Stimulated activated CD4-positive, alpha-beta T cell treated with anti-CD3 and anti-CD28 coated beads, Interleukin-15, amount 100 ng/mL, for 1 hour (primary cell): ENCODE data around the gene SPTLC1.

ENCODE experiments used
- DNase-seq, 2 donors: peaks; one replicate each; pipeline ENCODE4 v3.0.0-alpha.2; 2020; ENCODE audit warnings: low read depth in 1 of 2, low spot score in 1 of 2

Gene SPTLC1

DNA sequence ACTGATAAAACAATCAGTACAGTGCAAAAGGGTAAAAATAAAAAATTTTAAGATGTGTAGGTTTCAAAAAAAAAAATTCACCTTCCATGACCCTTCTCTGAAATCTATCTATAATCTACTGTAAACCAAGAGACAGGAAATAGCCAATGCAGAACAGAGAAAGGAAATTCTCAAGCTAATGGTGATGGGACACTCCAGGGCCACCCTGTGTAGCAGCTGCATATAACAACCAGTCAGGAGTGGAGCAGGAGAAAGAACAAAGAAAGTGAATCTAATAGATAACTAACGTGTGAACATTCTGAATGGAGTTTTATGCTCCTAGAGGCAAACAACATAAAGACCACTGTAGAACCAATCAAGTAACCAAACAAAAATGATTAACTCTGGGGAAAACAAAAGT lies 16.6 kb downstream of the SPTLC1 start:
- no peak for DNase-seq

DNA sequence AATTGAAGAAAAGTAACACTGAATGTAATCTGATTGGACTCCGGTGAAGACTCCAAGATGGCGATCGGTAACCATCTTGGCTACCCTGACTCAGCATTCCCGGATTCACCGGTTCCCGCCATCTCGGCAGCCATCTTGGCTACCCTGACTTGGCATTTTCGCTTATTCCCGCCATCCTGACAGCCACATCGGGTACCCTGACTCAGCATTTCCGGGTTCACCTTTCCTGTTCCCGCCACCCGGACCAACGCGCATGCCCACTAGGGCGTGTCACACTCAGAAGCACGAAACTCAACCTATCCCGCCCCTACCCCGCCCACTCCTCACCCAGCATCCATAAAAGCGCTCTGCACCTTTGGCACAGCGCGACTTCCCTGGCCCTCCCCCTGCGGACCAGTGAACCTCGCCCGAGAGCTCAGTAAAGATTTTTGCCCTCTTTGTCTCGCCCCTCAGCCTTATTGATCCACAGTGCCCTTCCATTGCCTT lies 17.2 kb downstream of the SPTLC1 start:
- peak in 1 of 2 donors; percentile 14 for DNase-seq

DNA sequence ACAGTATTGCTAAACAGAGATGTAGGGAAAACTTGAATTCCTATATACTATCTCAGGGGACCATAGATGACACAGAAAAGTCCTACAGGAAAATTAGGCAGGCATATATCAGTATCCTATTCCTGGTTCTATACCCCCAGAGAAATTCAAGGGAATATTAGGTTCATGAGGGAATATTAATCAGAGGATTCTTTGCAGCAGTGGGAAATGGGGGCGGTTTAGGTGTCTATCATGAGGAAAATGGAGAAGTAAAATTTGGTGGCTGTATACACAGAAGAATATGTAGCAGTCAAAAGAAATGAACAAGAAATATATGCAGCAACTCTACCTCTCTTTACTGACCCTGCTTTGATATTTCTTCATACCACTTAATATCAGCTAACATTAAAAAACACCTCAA lies 20.0 kb downstream of the SPTLC1 start:
- no peak for DNase-seq

GRCh38 chr9:92094655-92095054 lies 20.6 kb downstream of the SPTLC1 start:
- DNase-seq, result no peak

GRCh38 chr9:92077888-92078287 lies 37.3 kb downstream of the SPTLC1 start:
- DNase-seq, result no peak

DNA sequence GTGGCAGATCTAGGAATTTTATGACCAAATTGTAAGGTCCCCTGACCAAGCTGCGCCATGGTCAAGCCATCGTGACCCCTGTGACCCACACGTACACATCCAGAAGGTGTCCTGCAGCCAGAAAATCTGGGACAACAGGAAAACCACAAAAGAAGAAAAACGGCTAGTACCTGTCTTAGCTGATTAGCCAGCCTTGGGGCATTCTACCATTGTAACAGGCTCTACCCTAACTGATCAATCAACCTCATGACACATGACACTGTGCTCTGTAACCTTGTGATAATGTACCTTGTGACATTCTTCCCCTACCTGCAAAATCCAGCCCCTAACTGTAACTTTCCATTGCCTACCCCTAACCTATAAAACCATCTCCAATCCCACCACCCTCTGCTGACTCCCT lies 43.6 kb downstream of the SPTLC1 start:
- no peak for DNase-seq

DNA sequence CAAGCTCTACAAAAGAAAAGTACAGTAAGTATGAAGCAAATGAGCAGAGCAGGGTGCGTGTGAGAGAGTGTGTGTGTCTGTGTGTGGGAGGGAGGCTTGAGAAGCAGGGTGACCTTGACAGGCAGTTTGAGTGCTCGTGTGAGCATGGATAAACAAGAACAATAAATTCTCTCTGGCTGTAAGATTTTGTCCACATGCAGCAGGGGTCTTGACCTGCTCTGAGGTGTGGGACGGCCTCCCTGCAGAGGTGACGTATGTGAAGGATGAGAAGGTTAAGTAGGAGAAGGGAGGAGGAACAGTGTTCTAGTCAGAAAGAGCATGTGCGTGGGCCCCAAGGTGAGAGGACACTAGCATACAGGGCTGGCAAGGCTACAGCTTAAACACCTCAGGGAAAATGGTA lies 49.0 kb downstream of the SPTLC1 start:
- DNase-seq, result no peak

DNA sequence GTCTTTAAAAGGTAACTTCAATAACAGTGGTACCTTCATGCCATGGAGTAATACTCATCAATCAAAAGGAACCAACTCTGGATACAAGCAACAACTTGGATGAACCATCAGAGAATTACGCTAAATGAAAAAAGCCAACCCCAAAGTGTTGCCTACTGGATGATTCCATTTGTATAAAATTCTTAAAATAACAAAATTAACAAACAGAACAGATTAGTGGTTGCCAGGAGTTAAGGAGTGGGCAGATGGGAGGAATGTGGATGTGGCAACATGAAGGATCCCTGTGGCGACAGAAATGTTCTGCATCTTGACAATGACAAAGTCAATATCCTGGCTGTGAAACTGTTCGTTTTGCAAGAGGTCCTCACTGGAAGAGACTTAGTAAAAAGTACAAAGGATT lies 50.5 kb downstream of the SPTLC1 start:
- DNase-seq, result no peak

DNA sequence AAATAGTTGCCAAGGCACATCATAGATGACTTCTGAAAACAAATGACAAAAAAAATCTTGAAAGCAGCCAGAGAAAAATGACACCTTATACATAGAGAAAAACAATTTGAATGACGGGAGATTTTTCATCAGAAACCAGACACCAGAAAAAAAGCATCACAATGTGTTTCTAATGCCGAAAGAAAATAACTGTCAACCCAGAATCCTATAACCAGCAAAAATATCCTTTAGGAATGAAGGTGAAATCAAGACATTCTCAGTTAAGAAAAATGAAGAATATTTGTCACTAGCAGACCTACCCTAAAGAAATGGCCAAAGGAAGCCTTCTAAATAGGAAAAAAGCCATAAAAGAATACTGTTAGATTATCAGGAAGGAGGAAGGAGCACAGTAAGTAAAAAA lies 54.0 kb downstream of the SPTLC1 start:
- DNase-seq, result no peak

DNA sequence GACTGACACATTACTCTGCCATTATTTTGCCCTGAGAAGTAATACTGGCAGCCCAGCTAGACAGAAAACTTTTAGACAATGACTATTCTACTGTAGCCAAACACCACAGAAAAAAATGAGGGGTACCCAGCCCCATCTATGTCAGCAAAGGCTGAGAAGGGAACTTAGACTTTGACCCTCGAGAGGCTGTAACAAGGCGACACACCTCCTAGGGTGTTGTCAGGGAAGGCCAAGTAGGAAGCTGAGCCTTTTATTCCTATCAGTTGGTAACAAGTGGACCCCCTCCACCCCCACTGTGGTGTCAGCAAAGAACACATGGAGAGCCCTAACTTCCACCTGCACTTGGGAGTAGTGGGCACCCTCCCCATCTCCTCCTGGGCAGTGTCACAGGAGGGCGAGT lies 55.6 kb downstream of the SPTLC1 start:
- DNase-seq, result no peak

GRCh38 chr9:92058723-92059444 lies 56.3 kb downstream of the SPTLC1 start:
- DNase-seq, result no peak

DNA sequence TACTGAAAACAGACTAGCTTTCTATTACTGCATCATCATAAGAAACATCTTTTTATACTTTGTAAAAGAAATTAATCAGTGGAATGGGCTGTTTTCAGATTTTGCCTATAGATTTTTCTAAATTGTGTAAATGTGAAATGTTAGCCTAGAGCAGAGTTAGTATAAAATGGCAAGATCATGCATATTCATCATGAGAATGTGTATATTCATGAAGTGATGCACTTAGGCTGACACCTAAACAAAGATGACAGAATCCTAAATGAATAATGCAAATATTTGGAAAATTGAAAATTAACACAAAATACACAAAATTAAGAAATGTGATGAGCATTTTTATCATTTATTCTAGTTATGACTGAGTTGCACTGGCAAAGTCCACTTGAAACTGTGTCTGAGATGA lies 57.2 kb downstream of the SPTLC1 start:
- DNase-seq, result no peak

DNA sequence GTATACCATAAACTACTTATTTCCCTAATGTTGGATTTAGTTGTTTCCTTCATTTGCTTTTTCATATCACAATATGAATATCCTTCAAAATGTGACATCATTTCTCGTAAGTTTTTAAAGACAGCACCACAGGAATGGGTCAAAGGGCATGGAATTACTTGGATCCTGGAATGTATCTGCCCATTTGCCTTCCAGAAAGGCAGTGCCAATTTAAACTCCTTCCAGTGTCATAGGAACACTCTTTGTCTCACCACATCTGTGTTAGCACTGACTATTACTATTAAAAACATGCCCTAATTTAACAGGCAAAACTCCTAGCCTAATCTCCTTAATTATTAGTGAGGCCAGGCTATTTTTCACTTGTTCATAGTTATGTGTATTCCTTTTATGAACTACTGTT lies 58.0 kb downstream of the SPTLC1 start:
- DNase-seq, result no peak

DNA sequence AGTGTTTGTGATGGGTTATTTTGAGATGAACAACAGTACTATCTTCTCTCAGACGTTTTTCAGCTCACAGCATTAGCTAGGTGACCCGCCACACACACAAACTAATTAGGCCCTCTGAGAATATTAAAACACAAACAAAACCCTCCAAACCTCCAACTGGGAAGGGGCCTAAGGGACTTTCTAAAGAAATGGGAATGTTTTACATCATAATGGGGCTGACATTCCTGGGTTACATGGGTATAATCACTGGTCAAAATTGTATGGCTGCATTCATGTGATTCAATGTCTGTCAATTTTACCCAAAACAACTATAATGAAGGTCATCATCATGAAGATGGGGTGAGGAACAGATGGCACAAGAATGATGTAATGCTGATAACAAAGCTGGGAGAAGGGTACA lies 59.6 kb downstream of the SPTLC1 start:
- no peak for DNase-seq

GRCh38 chr9:92048924-92049625 lies 66.1 kb downstream of the SPTLC1 start:
- DNase-seq, result no peak

GRCh38 chr9:92047500-92047899 lies 67.7 kb downstream of the SPTLC1 start:
- no peak for DNase-seq

- no peak for DNase-seq
Observed at GRCh38 chr9:92046676-92047075, 68.5 kb downstream of the SPTLC1 start.

- no peak for DNase-seq
Observed at GRCh38 chr9:92044936-92045335, 70.3 kb downstream of the SPTLC1 start.

- no peak for DNase-seq
Observed at GRCh38 chr9:92043002-92043401, 72.2 kb downstream of the SPTLC1 start.

GRCh38 chr9:92042260-92042659 lies 73.0 kb downstream of the SPTLC1 start:
- no peak for DNase-seq

GRCh38 chr9:92036756-92037155 lies 78.5 kb downstream of the SPTLC1 start:
- no peak for DNase-seq

GRCh38 chr9:92036411-92036746 lies 78.8 kb downstream of the SPTLC1 start:
- no peak for DNase-seq
